ENCODE results near the gene ARMC9.
A peak's percentile ranks its signal among the peaks of the same experiment; 100 is the strongest.

ARMC9 gene

DNA sequence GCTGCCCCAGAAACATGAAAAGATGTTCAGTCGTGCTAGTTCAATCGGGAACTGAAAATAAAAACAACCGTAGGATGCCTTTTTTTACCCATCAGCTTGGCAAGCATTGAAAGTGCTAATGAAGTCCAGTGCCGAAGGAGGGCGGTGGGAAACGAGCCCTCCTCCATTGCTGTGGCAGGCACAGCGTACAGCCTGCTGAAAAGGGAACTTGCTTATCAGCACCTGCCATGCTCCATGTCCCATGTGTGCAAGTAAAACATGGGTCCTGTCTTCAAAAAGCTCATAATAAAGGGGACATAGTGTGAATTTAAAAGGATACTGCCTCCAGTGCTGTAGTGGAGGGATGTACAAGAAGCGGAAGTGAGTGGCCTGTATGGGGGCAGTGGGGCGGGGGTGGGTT is 82.4 kb downstream of the ARMC9 start:
- H2BK15ac ChIP-seq (ENCODE audit: low read length) = no peak overlapping the region
- peak overlapping the region; percentile 31 for H3K18ac ChIP-seq (ENCODE audit: low read length)
- H3K4me3 ChIP-seq (ENCODE audit: low read length in 2 of 2) = no peak overlapping the region
- H2AFZ ChIP-seq (ENCODE audit: low read length) = no peak overlapping the region
- WGBS, 2 donors (ENCODE audit: extremely low coverage in 2 of 2, insufficient read length in 2 of 2, insufficient replicate concordance in 1 of 2) = no CpG with 5 or more reads among the region's 9 CpGs
- H3K36me3 ChIP-seq (replicated peaks in 1 of 2; ENCODE audit: control insufficient read depth in 2 of 2, insufficient read depth in 2 of 2, low read length in 2 of 2) = peaks cover 10 to 75% of the 10 kb centered on the region in 2 donors
- DNase-seq (ENCODE audit: low spot score) = no peak
- H3K27me3 ChIP-seq (ENCODE audit: control insufficient read depth in 3 of 3, insufficient read depth in 3 of 3, low read depth in 1 of 3, low read length in 3 of 3) = no peaks in the 10 kb centered on the region
- H3K27ac ChIP-seq (replicated peaks; ENCODE audit: low read length) = no peak overlapping the region
- H3K4me2 ChIP-seq (ENCODE audit: insufficient read depth, low read length, poor library complexity, severe bottlenecking) = no peak overlapping the region
- H3K79me1 ChIP-seq (ENCODE audit: low read depth, low read length) = no peaks in the 10 kb centered on the region
- no peak overlapping the region for H2BK5ac ChIP-seq (ENCODE audit: low read length)
- no peak overlapping the region for H3K14ac ChIP-seq (ENCODE audit: low read length)
- no peak overlapping the region for H3K4ac ChIP-seq (ENCODE audit: low read length)
- no peak overlapping the region for H2BK12ac ChIP-seq (ENCODE audit: low read length)
- H3K9me3 ChIP-seq (replicated peaks in 1 of 2; ENCODE audit: control insufficient read depth in 2 of 2, insufficient read depth in 1 of 2, low read depth in 1 of 2, low read length in 2 of 2) = no peaks in the 10 kb centered on the region
- H3K4me1 ChIP-seq (ENCODE audit: control insufficient read depth in 2 of 2, insufficient read depth in 1 of 2, low read depth in 1 of 2, low read length in 2 of 2) = no peaks in the 10 kb centered on the region
- no peak overlapping the region for H4K8ac ChIP-seq (ENCODE audit: low read depth, low read length)
- no peak overlapping the region for H3K9ac ChIP-seq (ENCODE audit: low read depth, low read length, poor library complexity)
- no peak overlapping the region for H3K23ac ChIP-seq (ENCODE audit: low read depth, low read length, poor library complexity)
- no peak overlapping the region for H2AK5ac ChIP-seq (ENCODE audit: low read depth, low read length)
- H2BK120ac ChIP-seq (ENCODE audit: low read depth, low read length) = no peak overlapping the region
- H4K91ac ChIP-seq (ENCODE audit: low read depth, low read length, poor library complexity) = no peak overlapping the region

- no peaks in the 10 kb centered on the region for H3K4me1 ChIP-seq (ENCODE audit: control insufficient read depth in 2 of 2, insufficient read depth in 1 of 2, low read depth in 1 of 2, low read length in 2 of 2)
- no peak overlapping the region for H3K23ac ChIP-seq (ENCODE audit: low read depth, low read length, poor library complexity)
- H3K4ac ChIP-seq (ENCODE audit: low read length) = no peak overlapping the region
- no peak overlapping the region for H2BK120ac ChIP-seq (ENCODE audit: low read depth, low read length)
- no peak overlapping the region for H3K18ac ChIP-seq (ENCODE audit: low read length)
- no peak overlapping the region for H4K8ac ChIP-seq (ENCODE audit: low read depth, low read length)
- no peaks in the 10 kb centered on the region for H3K79me1 ChIP-seq (ENCODE audit: low read depth, low read length)
- H2BK12ac ChIP-seq (ENCODE audit: low read length) = no peak overlapping the region
- H3K14ac ChIP-seq (ENCODE audit: low read length) = no peak overlapping the region
- DNase-seq (ENCODE audit: low spot score) = no peak
- H2BK5ac ChIP-seq (ENCODE audit: low read length) = peak overlapping the region; percentile 32
- H3K9me3 ChIP-seq (replicated peaks in 1 of 2; ENCODE audit: control insufficient read depth in 2 of 2, insufficient read depth in 1 of 2, low read depth in 1 of 2, low read length in 2 of 2) = peaks cover 0 to 4% of the 10 kb centered on the region in 2 donors
- H2BK15ac ChIP-seq (ENCODE audit: low read length) = no peak overlapping the region
- H3K4me3 ChIP-seq (ENCODE audit: low read length in 2 of 2) = no peak overlapping the region
- H3K9ac ChIP-seq (ENCODE audit: low read depth, low read length, poor library complexity) = no peak overlapping the region
- H3K27ac ChIP-seq (replicated peaks; ENCODE audit: low read length) = no peak overlapping the region
- no peak overlapping the region for H3K4me2 ChIP-seq (ENCODE audit: insufficient read depth, low read length, poor library complexity, severe bottlenecking)
- peaks cover 9 to 66% of the 10 kb centered on the region in 2 donors for H3K36me3 ChIP-seq (replicated peaks in 1 of 2; ENCODE audit: control insufficient read depth in 2 of 2, insufficient read depth in 2 of 2, low read length in 2 of 2)
- no CpG with 5 or more reads among the region's 2 CpGs for WGBS, 2 donors (ENCODE audit: extremely low coverage in 2 of 2, insufficient read length in 2 of 2, insufficient replicate concordance in 1 of 2)
- H3K27me3 ChIP-seq (ENCODE audit: control insufficient read depth in 3 of 3, insufficient read depth in 3 of 3, low read depth in 1 of 3, low read length in 3 of 3) = no peaks in the 10 kb centered on the region
- no peak overlapping the region for H2AK5ac ChIP-seq (ENCODE audit: low read depth, low read length)
- no peak overlapping the region for H2AFZ ChIP-seq (ENCODE audit: low read length)
- no peak overlapping the region for H4K91ac ChIP-seq (ENCODE audit: low read depth, low read length, poor library complexity)
These were observed 85.9 kb downstream of the ARMC9 start for GRCh38 chr2:231284296-231284695.

- Histone ChIP-seq H2AK5ac (ENCODE audit: low read depth, low read length) (no peak overlapping the region), H3K27me3 (ENCODE audit: control insufficient read depth in 3 of 3, insufficient read depth in 3 of 3, low read depth in 1 of 3, low read length in 3 of 3) (no peaks in the 10 kb centered on the region), H3K4me1 (ENCODE audit: control insufficient read depth in 2 of 2, insufficient read depth in 1 of 2, low read depth in 1 of 2, low read length in 2 of 2) (no peaks in the 10 kb centered on the region)
These were observed 88.5 kb downstream of the ARMC9 start for GRCh38 chr2:231286964-231287363.

GRCh38 chr2:231287696-231288095 is 89.3 kb downstream of the ARMC9 start:
- Histone ChIP-seq H3K4me3 (ENCODE audit: low read length in 2 of 2) (no peak overlapping the region), H2AFZ (ENCODE audit: low read length) (no peak overlapping the region), H2BK5ac (ENCODE audit: low read length) (no peak overlapping the region), H3K4ac (ENCODE audit: low read length) (no peak overlapping the region), H3K14ac (ENCODE audit: low read length) (no peak overlapping the region), H2BK120ac (ENCODE audit: low read depth, low read length) (no peak overlapping the region), H3K4me2 (ENCODE audit: insufficient read depth, low read length, poor library complexity, severe bottlenecking) (no peak overlapping the region), H3K79me1 (ENCODE audit: low read depth, low read length) (no peaks in the 10 kb centered on the region), H3K36me3 (replicated peaks in 1 of 2; ENCODE audit: control insufficient read depth in 2 of 2, insufficient read depth in 2 of 2, low read length in 2 of 2) (peaks cover 13 to 62% of the 10 kb centered on the region in 2 donors), H3K18ac (ENCODE audit: low read length) (no peak overlapping the region), H3K9ac (ENCODE audit: low read depth, low read length, poor library complexity) (no peak overlapping the region), H4K91ac (ENCODE audit: low read depth, low read length, poor library complexity) (no peak overlapping the region), H2AK5ac (ENCODE audit: low read depth, low read length) (no peak overlapping the region), H2BK12ac (ENCODE audit: low read length) (no peak overlapping the region), H2BK15ac (ENCODE audit: low read length) (no peak overlapping the region), H3K27ac (replicated peaks; ENCODE audit: low read length) (no peak overlapping the region), H3K23ac (ENCODE audit: low read depth, low read length, poor library complexity) (no peak overlapping the region), H3K27me3 (ENCODE audit: control insufficient read depth in 3 of 3, insufficient read depth in 3 of 3, low read depth in 1 of 3, low read length in 3 of 3) (no peaks in the 10 kb centered on the region), H3K4me1 (ENCODE audit: control insufficient read depth in 2 of 2, insufficient read depth in 1 of 2, low read depth in 1 of 2, low read length in 2 of 2) (no peaks in the 10 kb centered on the region), H4K8ac (ENCODE audit: low read depth, low read length) (no peak overlapping the region), H3K9me3 (replicated peaks in 1 of 2; ENCODE audit: control insufficient read depth in 2 of 2, insufficient read depth in 1 of 2, low read depth in 1 of 2, low read length in 2 of 2) (peaks cover 0 to 4% of the 10 kb centered on the region in 2 donors)
- no peak for DNase-seq (ENCODE audit: low spot score)
- WGBS, 2 donors (ENCODE audit: extremely low coverage in 2 of 2, insufficient read length in 2 of 2, insufficient replicate concordance in 1 of 2) = no CpG with 5 or more reads among the region's 5 CpGs

More at GRCh38 chr2:231286964-231287363, 88.5 kb downstream of the ARMC9 start:
- H3K9ac ChIP-seq (ENCODE audit: low read depth, low read length, poor library complexity) = no peak overlapping the region
- peaks cover 9 to 62% of the 10 kb centered on the region in 2 donors for H3K36me3 ChIP-seq (replicated peaks in 1 of 2; ENCODE audit: control insufficient read depth in 2 of 2, insufficient read depth in 2 of 2, low read length in 2 of 2)
- H2BK120ac ChIP-seq (ENCODE audit: low read depth, low read length) = no peak overlapping the region
- no peak overlapping the region for H2BK12ac ChIP-seq (ENCODE audit: low read length)
- H2AFZ ChIP-seq (ENCODE audit: low read length) = no peak overlapping the region
- no peak overlapping the region for H2BK5ac ChIP-seq (ENCODE audit: low read length)
- H4K8ac ChIP-seq (ENCODE audit: low read depth, low read length) = no peak overlapping the region
- no CpG with 5 or more reads among the region's 4 CpGs for WGBS, 2 donors (ENCODE audit: extremely low coverage in 2 of 2, insufficient read length in 2 of 2, insufficient replicate concordance in 1 of 2)
- H4K91ac ChIP-seq (ENCODE audit: low read depth, low read length, poor library complexity) = no peak overlapping the region
- H2BK15ac ChIP-seq (ENCODE audit: low read length) = no peak overlapping the region
- no peaks in the 10 kb centered on the region for H3K79me1 ChIP-seq (ENCODE audit: low read depth, low read length)
- peak overlapping the region; percentile 9 for H3K23ac ChIP-seq (ENCODE audit: low read depth, low read length, poor library complexity)
- peak overlapping the region in 1 of 2 donors; percentile 3 for H3K4me3 ChIP-seq (ENCODE audit: low read length in 2 of 2)
- H3K18ac ChIP-seq (ENCODE audit: low read length) = no peak overlapping the region
- DNase-seq (ENCODE audit: low spot score) = no peak
- H3K4ac ChIP-seq (ENCODE audit: low read length) = no peak overlapping the region
- H3K27ac ChIP-seq (replicated peaks; ENCODE audit: low read length) = no peak overlapping the region
- peaks cover 0 to 4% of the 10 kb centered on the region in 2 donors for H3K9me3 ChIP-seq (replicated peaks in 1 of 2; ENCODE audit: control insufficient read depth in 2 of 2, insufficient read depth in 1 of 2, low read depth in 1 of 2, low read length in 2 of 2)
- no peak overlapping the region for H3K14ac ChIP-seq (ENCODE audit: low read length)
- no peak overlapping the region for H3K4me2 ChIP-seq (ENCODE audit: insufficient read depth, low read length, poor library complexity, severe bottlenecking)
